Measurements from ENCODE around the gene TULP4. TPM values are rescaled to one million over a fixed set of nuclear protein-coding genes. Genes with fewer than 3 reads are reported as not detected.
"Not testable (repeated sequence)": the region's sequence is repeated elsewhere in the genome, so short reads cannot be mapped to it uniquely, and the experiment has no call there.

TULP4 gene
- total RNA-seq, 1 experiment from 2014 or later, result 64.6 TPM

DNA sequence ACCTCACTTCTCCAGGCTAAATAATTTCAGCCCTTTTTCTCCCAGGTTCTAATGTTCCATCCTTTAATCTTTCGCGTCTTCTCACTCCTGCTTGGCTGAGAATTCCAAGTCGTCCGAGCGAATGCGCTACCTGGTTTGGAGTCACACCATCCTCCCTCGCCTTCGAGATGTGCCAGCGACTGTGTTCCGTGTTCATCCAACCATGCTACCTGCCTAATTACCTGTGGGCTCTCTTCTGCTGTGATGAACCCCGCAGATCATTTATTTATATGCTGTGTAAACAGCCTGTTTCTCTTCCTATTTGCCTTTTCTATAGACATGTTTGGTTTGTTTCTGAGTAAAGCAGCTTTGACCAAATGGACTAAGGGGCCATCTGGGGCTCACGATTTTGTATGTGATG lies 164.1 kb downstream of the TULP4 start:
- Mint-ChIP-seq H3K4me1 (peaks cover 7 to 8% of the 10 kb centered on the region in 2 experiments), H3K27ac (no peak overlapping the region), H3K27me3 (ENCODE audit: low read depth) (peaks cover 10% of the 10 kb centered on the region), H3K9me3 (no peaks in the 10 kb centered on the region), H3K4me3 (no peak overlapping the region), H3K36me3 (ENCODE audit: insufficient read depth in 1 of 3, low read depth in 3 of 3) (peaks cover 11 to 40% (median 19%) of the 10 kb centered on the region in 3 experiments; a peak in 6 of 7 replicates)
- Histone ChIP-seq H2AK5ac (ENCODE audit: insufficient read length, low read length) (no peak overlapping the region), H3K23me2 (ENCODE audit: insufficient read length, low read depth, low read length, poor library complexity, severe bottlenecking) (no peaks in the 10 kb centered on the region), H4K8ac (replicated peaks; ENCODE audit: insufficient read length, low read depth, low read length) (no peak overlapping the region), H2BK120ac (ENCODE audit: low read depth, low read length, poor library complexity, severe bottlenecking) (no peak overlapping the region), H3T11ph (ENCODE audit: low read length) (no peak overlapping the region), H3K4ac (ENCODE audit: low read depth, low read length) (no peak overlapping the region), H4K91ac (ENCODE audit: insufficient read length, low read depth, low read length) (no peak overlapping the region), H3K4me1 (ENCODE audit: insufficient read depth, low read length) (no peaks in the 10 kb centered on the region; the same call in 1 of the 2 replicates), H2BK15ac (ENCODE audit: low read depth, low read length) (no peak overlapping the region), H2AFZ (ENCODE audit: low read length) (no peak overlapping the region), H4K5ac (ENCODE audit: insufficient read length, low read depth, low read length) (no peak overlapping the region), H3K27me3 (ENCODE audit: insufficient read depth, low read length) (peaks cover 2% of the 10 kb centered on the region; the same call in 1 of the 2 replicates), H3K79me1 (ENCODE audit: insufficient read depth, low read depth, low read length, poor library complexity, severe bottlenecking) (no peaks in the 10 kb centered on the region), H2BK5ac (ENCODE audit: insufficient read length, low read length) (no peak overlapping the region), H3K56ac (ENCODE audit: insufficient read length, low read depth, low read length) (no peak overlapping the region), H3K9me3 (ENCODE audit: control insufficient read depth, low read depth, low read length) (no peaks in the 10 kb centered on the region), H3K4me2 (ENCODE audit: insufficient read depth, insufficient read length, low read length) (no peak overlapping the region), H3K18ac (ENCODE audit: insufficient read length, low read depth, low read length) (no peak overlapping the region), H3K23ac (ENCODE audit: insufficient read length, low read depth, low read length) (no peak overlapping the region), H3K79me2 (ENCODE audit: insufficient read depth, low read length) (no peaks in the 10 kb centered on the region), H3K9ac (ENCODE audit: extremely low read depth, insufficient read length, low read length) (no peak overlapping the region), H3K14ac (ENCODE audit: insufficient read depth, low read length) (no peak overlapping the region), H2BK20ac (ENCODE audit: low read depth, low read length, poor library complexity, severe bottlenecking) (no peak overlapping the region), H2BK12ac (ENCODE audit: insufficient read length, low read depth, low read length) (no peak overlapping the region), H3K27ac (ENCODE audit: insufficient read length, low read depth, low read length) (no peak overlapping the region), H4K20me1 (ENCODE audit: control insufficient read depth, insufficient read depth, insufficient read length) (peaks cover 2% of the 10 kb centered on the region)
- no CpG with 5 or more reads among the region's 12 CpGs for WGBS (ENCODE audit: extremely low coverage, insufficient read length, low lambda C conversion rate)
- DNase-seq, result no peak
- TF ChIP-seq, protein P1, sequence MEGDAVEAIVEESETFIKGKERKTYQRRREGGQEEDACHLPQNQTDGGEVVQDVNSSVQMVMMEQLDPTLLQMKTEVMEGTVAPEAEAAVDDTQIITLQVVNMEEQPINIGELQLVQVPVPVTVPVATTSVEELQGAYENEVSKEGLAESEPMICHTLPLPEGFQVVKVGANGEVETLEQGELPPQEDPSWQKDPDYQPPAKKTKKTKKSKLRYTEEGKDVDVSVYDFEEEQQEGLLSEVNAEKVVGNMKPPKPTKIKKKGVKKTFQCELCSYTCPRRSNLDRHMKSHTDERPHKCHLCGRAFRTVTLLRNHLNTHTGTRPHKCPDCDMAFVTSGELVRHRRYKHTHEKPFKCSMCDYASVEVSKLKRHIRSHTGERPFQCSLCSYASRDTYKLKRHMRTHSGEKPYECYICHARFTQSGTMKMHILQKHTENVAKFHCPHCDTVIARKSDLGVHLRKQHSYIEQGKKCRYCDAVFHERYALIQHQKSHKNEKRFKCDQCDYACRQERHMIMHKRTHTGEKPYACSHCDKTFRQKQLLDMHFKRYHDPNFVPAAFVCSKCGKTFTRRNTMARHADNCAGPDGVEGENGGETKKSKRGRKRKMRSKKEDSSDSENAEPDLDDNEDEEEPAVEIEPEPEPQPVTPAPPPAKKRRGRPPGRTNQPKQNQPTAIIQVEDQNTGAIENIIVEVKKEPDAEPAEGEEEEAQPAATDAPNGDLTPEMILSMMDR (conservative IDR thresholded peaks at IDR 0.05), result no peak

DNA sequence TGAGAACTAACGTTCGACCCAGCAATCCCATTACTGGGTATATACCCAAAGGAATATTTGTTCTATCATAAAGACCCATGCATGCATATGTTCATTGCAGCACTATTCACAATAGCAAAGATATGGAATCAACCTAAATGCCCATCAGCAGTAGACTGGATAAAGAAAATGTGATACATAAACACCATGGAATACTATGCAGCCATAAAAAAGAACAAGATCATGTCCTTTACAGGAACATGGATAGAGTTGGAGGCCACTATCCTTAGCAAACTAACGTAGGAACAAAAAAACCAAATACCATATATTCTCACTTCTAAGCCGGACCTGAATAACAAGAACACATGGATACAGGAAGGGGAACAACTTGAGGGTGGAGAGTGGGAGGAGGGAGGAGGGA lies 165.5 kb downstream of the TULP4 start:
- not testable (repeated sequence) for H3K4me3 Mint-ChIP-seq; H3K4me2 ChIP-seq (ENCODE audit: insufficient read depth, insufficient read length, low read length)
- peaks cover 17 to 52% (median 27%) of the 10 kb centered on the region in 3 experiments; a peak in 6 of 7 replicates for H3K36me3 Mint-ChIP-seq (ENCODE audit: insufficient read depth in 1 of 3, low read depth in 3 of 3)

More for the DNA sequence above, 165.5 kb downstream of the TULP4 start:
- not testable (repeated sequence) for H3K9me3 ChIP-seq (ENCODE audit: control insufficient read depth, low read depth, low read length); H3T11ph ChIP-seq (ENCODE audit: low read length); H3K27me3 ChIP-seq (ENCODE audit: insufficient read depth, low read length); H2BK12ac ChIP-seq (ENCODE audit: insufficient read length, low read depth, low read length); H4K20me1 ChIP-seq (ENCODE audit: control insufficient read depth, insufficient read depth, insufficient read length); H2AFZ ChIP-seq (ENCODE audit: low read length); H3K18ac ChIP-seq (ENCODE audit: insufficient read length, low read depth, low read length); H3K27me3 Mint-ChIP-seq (ENCODE audit: low read depth); H3K14ac ChIP-seq (ENCODE audit: insufficient read depth, low read length); H3K4me1 ChIP-seq (ENCODE audit: insufficient read depth, low read length); H2BK120ac ChIP-seq (ENCODE audit: low read depth, low read length, poor library complexity, severe bottlenecking); H3K56ac ChIP-seq (ENCODE audit: insufficient read length, low read depth, low read length); H2BK5ac ChIP-seq (ENCODE audit: insufficient read length, low read length); H3K9ac ChIP-seq (ENCODE audit: extremely low read depth, insufficient read length, low read length); H3K27ac Mint-ChIP-seq; H3K79me2 ChIP-seq (ENCODE audit: insufficient read depth, low read length); H3K27ac ChIP-seq (ENCODE audit: insufficient read length, low read depth, low read length); H2BK20ac ChIP-seq (ENCODE audit: low read depth, low read length, poor library complexity, severe bottlenecking); H3K23me2 ChIP-seq (ENCODE audit: insufficient read length, low read depth, low read length, poor library complexity, severe bottlenecking); DNase-seq; H4K91ac ChIP-seq (ENCODE audit: insufficient read length, low read depth, low read length); H3K9me3 Mint-ChIP-seq; H3K79me1 ChIP-seq (ENCODE audit: insufficient read depth, low read depth, low read length, poor library complexity, severe bottlenecking); H2BK15ac ChIP-seq (ENCODE audit: low read depth, low read length); H4K8ac ChIP-seq (replicated peaks; ENCODE audit: insufficient read length, low read depth, low read length); H4K5ac ChIP-seq (ENCODE audit: insufficient read length, low read depth, low read length); H3K4me1 Mint-ChIP-seq; H3K4ac ChIP-seq (ENCODE audit: low read depth, low read length); H2AK5ac ChIP-seq (ENCODE audit: insufficient read length, low read length); H3K23ac ChIP-seq (ENCODE audit: insufficient read length, low read depth, low read length)
- WGBS (ENCODE audit: extremely low coverage, insufficient read length, low lambda C conversion rate), result no CpG with 5 or more reads among the region's 4 CpGs

All from H9 (cell line).